Right cardiac atrium (tissue), 5 donors: Measurements from ENCODE around the gene CNTNAP2. TPM values are rescaled to one million over a fixed set of nuclear protein-coding genes. Genes with fewer than 3 reads are reported as not detected.

Experiments
- ATAC-seq, 2 donors: fragments of 200-7000 bp; cut with Tn5 transposase; one replicate each; pipeline versions ENCODE4 v1.8.0 to v1.9.1; 2020; ENCODE audit warnings: moderate library complexity in 2 of 2, mild to moderate bottlenecking in 1 of 2
- DNase-seq, 3 donors: peaks; one replicate each; pipeline ENCODE4 v3.0.0-alpha.2; 2020
- H3K27ac ChIP-seq: one replicate; pipeline ENCODE4 v1.5.1; 2013; ENCODE audit warnings: mild to moderate bottlenecking, low read length, control low read depth, moderate library complexity
- H3K27me3 ChIP-seq: one replicate; pipeline ENCODE4 v1.6.1; 2013; ENCODE audit not compliant: control insufficient read depth, insufficient read depth
- H3K4me1 ChIP-seq: one replicate; pipeline ENCODE4 v1.6.1; 2013; ENCODE audit warnings: low read length; ENCODE audit not compliant: control insufficient read depth, insufficient read depth
- H3K4me3 ChIP-seq: one replicate; pipeline ENCODE4 v1.5.1; 2013; ENCODE audit warnings: low read length, control low read depth
- H3K9me3 ChIP-seq: one replicate; pipeline ENCODE4 v1.6.1; 2013; ENCODE audit warnings: low read length; ENCODE audit not compliant: control insufficient read depth
- WGBS: extraction: QIAGEN DNeasy Blood & Tissue Kit; methylation state at CpG from one replicate; pipeline ENCODE4 v1.1.7; 2013; 5-methylcytosine and 5-hydroxymethylcytosine counted together
- intact Hi-C, 4 donors: fragments of 100-400 bp; cut with DNase I; formaldehyde crosslinking; loops; one replicate each; pipeline versions ENCODE4 v1.11.0 to v1.14.0; 2022 to 2023
- polyA plus RNA-seq: library from polyadenylated mRNA; stranded (reverse); fragments of 200-250 nt; gene quantifications from one replicate; pipeline ENCODE4 v1.2.3, GENCODE V29; 2013
- total RNA-seq, 4 donors: library from RNA; stranded (reverse); fragmentation: NEBNext Ultra II Directional; extraction: Animal tissue kit (Norgen Biotek cat#: 25700); gene quantifications; one replicate each; pipeline ENCODE4 v1.2.1, GENCODE V29; 2021
- donor health status: healthy with polysubstance abuse.
- donor health status: DM: no; HTN: yes; CAD: no.
- donor health status: DM: no; HTN: no; CAD: no.
- donor health status: DM: no; HTN: yes; CAD: no; lungs with severe emphysema.
- donor health status: DM: yes; HTN: yes; CAD: no.

Gene CNTNAP2
- total and polyA plus RNA-seq, 5 donors = 0.23 to 1.7 (median 0.91) TPM; not detected in 1

DNA sequence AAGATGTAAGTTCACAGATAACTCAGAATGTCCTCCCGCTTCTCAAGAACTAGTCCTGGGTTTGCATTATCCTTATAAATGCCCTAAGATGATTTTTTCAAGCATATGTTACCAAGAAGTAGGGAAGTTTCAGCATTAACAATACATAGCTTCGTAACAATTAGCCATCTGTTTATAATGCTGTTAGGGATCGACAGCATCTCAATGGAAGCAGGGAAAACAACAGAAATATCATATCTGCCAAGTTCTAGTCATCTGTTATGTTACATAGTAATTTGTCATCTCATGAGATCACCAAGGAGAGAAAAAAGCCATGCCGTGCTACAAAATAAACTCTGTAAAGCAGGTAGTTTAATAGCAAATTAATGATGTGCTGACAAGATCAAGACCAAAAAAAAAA is 1742.4 kb downstream of the CNTNAP2 start:
- Histone ChIP-seq H3K4me1 (no peaks in the 10 kb centered on the region), H3K9me3 (no peaks in the 10 kb centered on the region), H3K27ac (no peak overlapping the region), H3K27me3 (no peaks in the 10 kb centered on the region), H3K4me3 (no peak overlapping the region)
- intact Hi-C loops = no loop called here
- ATAC-seq = no peak
- WGBS = 60% methylated on average over 4 of the region's 4 CpGs
- no peak for DNase-seq

DNA sequence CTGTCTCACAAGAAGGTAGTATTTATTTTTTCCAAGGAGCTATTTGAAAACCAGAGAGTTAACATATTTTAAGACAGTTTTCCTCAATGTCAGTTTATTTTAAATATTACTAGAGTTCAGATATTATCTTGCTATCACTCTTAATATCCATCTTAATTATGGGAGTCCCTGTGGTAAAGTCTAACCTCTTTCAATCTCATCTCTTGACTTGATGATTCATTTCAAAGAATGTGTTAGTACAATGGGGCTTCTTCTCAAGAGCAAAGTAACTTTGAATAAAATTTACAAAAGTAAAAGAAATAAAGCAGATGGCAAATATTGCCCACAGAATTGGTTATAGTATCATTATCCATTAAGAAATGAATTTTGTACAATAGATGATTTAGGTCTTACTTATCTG is 1742.9 kb downstream of the CNTNAP2 start:
- no peak for ATAC-seq
- no peak overlapping the region for H3K4me3 ChIP-seq
- DNase-seq = no peak
- intact Hi-C loops = no loop called here
- H3K4me1 ChIP-seq = no peaks in the 10 kb centered on the region
- H3K27ac ChIP-seq = no peak overlapping the region
- no peaks in the 10 kb centered on the region for H3K9me3 ChIP-seq
- no peaks in the 10 kb centered on the region for H3K27me3 ChIP-seq

DNA sequence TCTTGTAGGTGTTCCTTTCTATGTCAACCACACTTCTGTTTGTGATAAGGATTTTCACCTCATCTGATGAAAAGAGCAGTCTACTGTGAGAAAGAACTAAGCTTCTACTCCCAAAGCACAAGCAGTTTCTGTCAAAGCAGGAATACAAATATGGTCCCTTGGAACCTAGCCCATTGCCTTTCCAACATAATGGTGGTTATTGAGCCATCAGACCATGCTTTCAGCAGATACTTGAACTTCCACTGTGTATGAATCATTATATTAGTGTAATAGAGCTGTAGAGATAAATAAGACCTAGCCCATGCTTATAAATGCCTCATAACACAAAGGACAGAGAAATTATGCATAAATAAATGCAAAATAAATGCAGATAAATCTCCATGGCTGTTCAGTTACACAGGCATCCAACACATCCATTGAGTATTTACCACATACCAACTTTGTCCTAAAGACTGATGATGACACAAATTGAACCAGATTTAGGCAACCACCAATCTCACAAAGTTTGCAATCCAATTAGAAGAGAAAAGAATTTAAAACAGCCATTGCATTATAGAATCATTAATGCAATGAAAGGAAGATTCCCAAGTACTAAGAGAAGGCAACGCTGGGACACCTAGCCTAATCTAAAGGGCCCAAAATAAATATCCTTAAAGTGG is 1744.6 kb downstream of the CNTNAP2 start:
- H3K9me3 ChIP-seq = no peaks in the 10 kb centered on the region
- WGBS = 87% methylated on average over 1 of the region's 1 CpG
- no peak overlapping the region for H3K27ac ChIP-seq
- intact Hi-C loops = no loop called here
- no peaks in the 10 kb centered on the region for H3K4me1 ChIP-seq
- H3K27me3 ChIP-seq = no peaks in the 10 kb centered on the region
- ATAC-seq (no peak), DNase-seq (no peak)
- no peak overlapping the region for H3K4me3 ChIP-seq

DNA sequence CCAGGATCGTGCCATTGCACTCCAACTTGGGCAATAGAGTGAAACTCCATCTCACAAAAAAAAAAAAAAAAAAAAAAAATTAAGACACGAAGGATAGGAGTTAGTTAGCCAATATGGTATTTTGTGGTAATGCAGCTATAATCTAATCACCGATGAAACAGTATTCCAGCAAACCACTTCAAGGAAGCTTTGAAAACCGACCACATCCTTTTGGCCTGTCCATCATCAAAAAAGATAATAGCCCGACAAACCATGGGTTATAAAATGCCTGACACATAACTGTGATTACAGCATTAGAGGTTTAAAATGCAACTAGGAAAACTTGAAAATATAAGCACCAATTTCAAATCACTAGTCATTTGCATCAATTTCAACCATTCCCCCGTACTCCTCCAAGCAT is 1745.3 kb downstream of the CNTNAP2 start:
- ATAC-seq (no peak), DNase-seq (no peak)
- H3K4me3 ChIP-seq = no peak overlapping the region
- H3K4me1 ChIP-seq = no peaks in the 10 kb centered on the region
- 68% methylated on average over 6 of the region's 6 CpGs for WGBS
- no peaks in the 10 kb centered on the region for H3K27me3 ChIP-seq
- intact Hi-C loops = no loop called here
- no peaks in the 10 kb centered on the region for H3K9me3 ChIP-seq
- H3K27ac ChIP-seq = no peak overlapping the region

DNA sequence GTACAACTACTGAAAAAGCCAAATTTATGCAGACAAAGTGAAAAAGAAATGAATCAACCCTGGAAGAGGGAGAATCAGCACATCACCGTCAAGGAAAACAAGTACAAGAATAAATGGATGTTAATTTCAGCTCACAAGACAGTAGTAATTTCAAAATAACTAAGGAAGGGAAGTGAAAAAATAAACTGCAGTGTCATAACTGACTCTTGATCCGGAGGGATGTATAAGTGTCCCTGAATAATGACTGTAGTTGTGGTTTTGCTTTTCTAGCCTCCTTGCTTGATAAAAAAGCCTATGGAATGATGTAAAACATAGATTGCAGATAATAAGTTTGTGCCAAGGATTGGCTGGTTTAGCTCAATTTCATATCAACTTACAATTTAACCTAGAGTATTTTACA is 1752.9 kb downstream of the CNTNAP2 start:
- Histone ChIP-seq H3K27ac (no peak overlapping the region), H3K4me3 (no peak overlapping the region), H3K4me1 (no peaks in the 10 kb centered on the region), H3K9me3 (no peaks in the 10 kb centered on the region), H3K27me3 (no peaks in the 10 kb centered on the region)
- ATAC-seq (no peak), DNase-seq (no peak)
- intact Hi-C loops = no loop called here
- WGBS = 61% methylated on average over 2 of the region's 2 CpGs

DNA sequence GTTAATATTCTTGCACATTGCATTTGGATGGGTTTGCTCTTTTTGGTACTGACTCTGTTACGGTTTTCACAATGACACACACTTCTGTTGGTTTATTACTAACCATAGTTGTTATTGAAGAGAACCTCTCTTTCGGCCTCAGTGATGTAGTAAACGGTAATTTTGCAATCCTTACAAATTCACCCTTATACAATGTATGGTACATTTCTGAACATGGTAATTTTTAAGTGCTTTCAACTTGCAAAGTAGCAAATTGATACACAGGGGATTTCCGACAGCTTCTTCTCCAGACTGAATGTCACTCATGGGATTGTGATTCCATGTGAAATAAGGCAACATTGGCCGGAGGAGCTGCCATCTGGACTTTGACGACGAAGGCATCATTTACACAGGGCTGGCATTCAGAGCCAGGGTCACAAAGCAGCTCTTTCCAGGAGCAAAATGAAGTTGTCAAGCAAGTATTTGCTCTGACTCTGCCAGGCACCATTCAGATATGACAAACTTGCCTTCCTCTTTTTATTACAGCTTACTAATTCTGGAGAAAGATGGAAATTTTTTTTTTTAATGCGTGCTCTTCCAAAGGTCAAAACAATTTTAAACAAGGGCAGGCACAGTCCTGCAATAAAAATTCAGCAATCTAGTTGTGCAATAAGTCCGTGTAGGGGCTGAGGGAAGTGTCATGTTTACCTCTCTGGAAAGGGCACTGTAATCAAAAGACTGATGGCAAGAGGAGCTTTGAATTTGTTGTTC is 1762.5 kb downstream of the CNTNAP2 start:
- Histone ChIP-seq H3K4me1 (no peaks in the 10 kb centered on the region), H3K9me3 (no peaks in the 10 kb centered on the region), H3K4me3 (no peak overlapping the region), H3K27me3 (no peaks in the 10 kb centered on the region), H3K27ac (no peak overlapping the region)
- ATAC-seq (no peak), DNase-seq (no peak)
- WGBS = 60% methylated on average over 9 of the region's 9 CpGs
- intact Hi-C loops = no loop called here

DNA sequence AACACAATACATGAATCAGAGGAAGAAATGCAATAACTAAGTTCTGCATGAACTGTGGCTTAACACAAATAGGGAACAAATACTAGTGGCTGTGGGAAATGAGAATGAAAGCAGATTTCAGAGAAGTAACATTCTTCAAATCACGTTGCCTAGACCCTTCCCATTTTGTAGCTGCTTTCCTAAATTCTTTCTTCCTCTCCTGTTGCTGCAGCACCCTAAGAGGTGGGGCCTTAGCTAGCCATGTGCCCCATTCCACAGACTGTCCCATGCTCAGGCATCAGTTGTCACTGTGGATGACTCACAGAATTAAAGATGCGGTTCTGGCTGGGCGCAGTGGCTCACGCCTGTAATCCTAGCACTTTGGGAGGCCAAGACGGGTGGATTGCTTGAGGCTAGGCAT is 1769.3 kb downstream of the CNTNAP2 start:
- intact Hi-C loops = no loop called here
- no peaks in the 10 kb centered on the region for H3K9me3 ChIP-seq
- H3K27me3 ChIP-seq = no peaks in the 10 kb centered on the region
- no peak for DNase-seq
- WGBS = 74% methylated on average over 5 of the region's 5 CpGs
- H3K4me3 ChIP-seq = no peak overlapping the region
- ATAC-seq = no peak
- H3K4me1 ChIP-seq = no peaks in the 10 kb centered on the region
- no peak overlapping the region for H3K27ac ChIP-seq

DNA sequence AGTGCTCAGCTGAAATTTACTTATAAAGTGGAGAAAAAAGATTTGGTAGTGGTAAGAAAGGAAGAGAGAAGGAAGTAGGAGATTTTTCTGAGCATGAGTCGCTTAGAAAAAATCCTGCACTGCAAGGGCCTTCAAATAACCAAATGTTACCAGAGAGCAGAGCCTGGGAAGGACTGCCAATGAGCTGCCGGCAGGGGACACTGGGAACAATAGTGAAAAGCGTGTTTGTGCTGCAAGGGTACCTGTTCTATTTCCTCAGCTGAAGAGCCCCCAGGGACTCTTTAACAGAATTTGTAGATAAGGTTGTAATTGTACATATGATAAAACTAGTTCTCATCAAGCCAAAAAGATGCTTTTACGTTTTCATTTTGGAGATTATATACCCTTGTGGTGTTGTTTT is 1777.7 kb downstream of the CNTNAP2 start:
- intact Hi-C loops = no loop called here
- DNase-seq = no peak

DNA sequence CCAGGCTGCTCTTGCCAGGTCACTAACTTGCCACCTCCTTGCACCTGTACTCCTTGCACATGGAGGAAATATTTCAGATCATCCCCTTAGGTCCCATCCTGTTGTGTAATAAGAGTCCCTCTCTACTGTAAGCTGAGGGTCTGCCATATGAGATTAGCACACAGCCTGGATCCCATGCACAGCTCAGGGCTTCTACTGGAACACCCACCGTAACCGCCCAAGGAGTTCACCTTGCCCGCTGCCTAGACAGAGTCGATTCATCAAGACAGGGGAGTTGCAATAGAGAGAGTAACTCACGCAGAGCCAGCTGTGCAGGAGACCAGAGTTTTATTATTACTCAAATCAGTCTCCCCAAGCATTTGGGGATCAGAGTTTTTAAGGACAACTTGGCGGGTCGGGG is 1779.5 kb downstream of the CNTNAP2 start:
- Histone ChIP-seq H3K4me1 (no peaks in the 10 kb centered on the region), H3K4me3 (no peak overlapping the region), H3K9me3 (no peaks in the 10 kb centered on the region), H3K27me3 (no peaks in the 10 kb centered on the region), H3K27ac (no peak overlapping the region)
- 92% methylated on average over 7 of the region's 7 CpGs for WGBS
- DNase-seq (no peak), ATAC-seq (no peak)
- intact Hi-C loops = no loop called here

More for the DNA sequence above, 1777.7 kb downstream of the CNTNAP2 start:
- Histone ChIP-seq H3K9me3 (no peaks in the 10 kb centered on the region), H3K27ac (no peak overlapping the region), H3K4me3 (no peak overlapping the region), H3K4me1 (no peaks in the 10 kb centered on the region), H3K27me3 (no peaks in the 10 kb centered on the region)
- 44% methylated on average over 4 of the region's 4 CpGs for WGBS
- no peak for ATAC-seq

DNA sequence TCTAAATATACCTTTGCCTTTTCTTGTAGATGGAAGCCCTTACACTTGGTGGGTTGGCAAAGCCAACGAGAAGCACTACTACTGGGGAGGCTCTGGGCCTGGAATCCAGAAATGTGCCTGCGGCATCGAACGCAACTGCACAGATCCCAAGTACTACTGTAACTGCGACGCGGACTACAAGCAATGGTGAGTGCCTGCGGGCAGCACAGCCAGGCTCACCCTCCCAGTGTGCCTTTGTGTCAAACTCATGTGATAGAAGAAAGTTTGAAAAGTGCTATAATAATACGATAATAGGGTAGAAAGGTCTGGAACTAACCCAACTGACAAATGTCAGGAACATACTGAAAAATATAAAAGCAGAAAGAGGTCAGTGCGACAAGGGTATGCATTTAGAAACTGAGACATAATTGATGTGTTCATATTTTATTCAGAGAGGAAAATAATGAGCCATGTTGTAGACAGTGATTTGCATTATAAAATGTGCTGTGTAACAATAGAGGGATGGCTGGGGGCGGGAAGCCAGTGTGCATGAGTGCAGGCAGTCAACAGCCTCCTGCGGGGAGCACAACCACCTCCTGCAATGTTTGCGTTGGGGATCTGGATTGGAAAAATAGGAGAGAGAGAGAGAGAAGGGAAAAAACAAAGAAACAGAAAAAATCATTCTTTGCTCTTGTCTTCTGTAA is 1787.1 kb downstream of the CNTNAP2 start:
- Histone ChIP-seq H3K9me3 (peaks cover 2% of the 10 kb centered on the region), H3K4me3 (no peak overlapping the region), H3K27ac (no peak overlapping the region), H3K4me1 (no peaks in the 10 kb centered on the region), H3K27me3 (no peaks in the 10 kb centered on the region)
- ATAC-seq (no peak), DNase-seq (no peak)
- WGBS = 86% methylated on average over 13 of the region's 13 CpGs
- intact Hi-C loops = no loop called here

DNA sequence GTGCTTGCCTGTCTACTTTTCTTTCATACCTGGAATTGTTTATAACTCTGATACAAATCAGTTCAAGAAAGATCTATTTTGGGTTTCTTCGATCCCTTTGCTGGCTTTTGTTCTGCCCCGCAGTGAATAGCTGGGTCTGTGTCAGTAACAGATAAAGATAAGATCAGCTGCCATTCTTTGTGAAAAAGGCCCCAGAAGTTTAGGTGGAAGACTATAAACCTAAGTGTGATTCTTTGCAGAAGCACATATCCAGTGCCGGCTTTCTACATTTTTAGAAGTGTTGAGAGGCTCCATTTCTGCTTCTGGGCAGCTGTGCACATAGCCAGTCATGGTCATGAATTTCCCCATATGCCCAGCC is 1787.6 kb downstream of the CNTNAP2 start:
- WGBS = 49% methylated on average over 3 of the region's 3 CpGs
- H3K4me1 ChIP-seq = no peaks in the 10 kb centered on the region
- DNase-seq (no peak), ATAC-seq (no peak)
- H3K9me3 ChIP-seq = peaks cover 2% of the 10 kb centered on the region
- H3K4me3 ChIP-seq = no peak overlapping the region
- no peak overlapping the region for H3K27ac ChIP-seq
- no peaks in the 10 kb centered on the region for H3K27me3 ChIP-seq
- intact Hi-C loops = no loop called here
